Measurements from ENCODE around the gene AIRE. TPM values are rescaled to one million over a fixed set of nuclear protein-coding genes. Genes with fewer than 3 reads are reported as not detected.
A peak's percentile ranks its signal among the peaks of the same experiment; 100 is the strongest.

AIRE gene
- total RNA-seq, 3 donors from 2014 or later = not detected

DNA sequence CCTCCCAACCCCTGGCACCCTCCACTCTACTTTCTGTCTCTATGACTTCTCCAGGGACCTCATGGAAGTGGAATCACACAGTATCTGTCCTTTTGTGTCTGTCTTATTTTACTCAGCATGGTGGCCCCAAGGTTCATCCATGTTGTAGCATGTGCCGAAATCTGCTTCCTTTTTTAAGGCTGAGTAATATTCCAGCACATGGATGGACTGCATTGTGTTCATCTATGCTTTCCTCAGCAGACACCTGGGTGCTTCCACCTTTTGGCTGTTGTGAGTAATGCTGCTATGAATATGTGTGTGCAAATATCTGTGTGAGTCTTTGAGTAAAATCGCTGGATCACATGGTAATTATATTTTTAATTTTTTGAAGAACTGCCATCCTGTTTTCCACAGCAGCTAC, 12.6 kb downstream of the AIRE start:
- Histone ChIP-seq H3K4me1 (peaks cover 0 to 13% of the 10 kb centered on the region in 2 donors), H3K36me3 (no peaks in the 10 kb centered on the region)
- intact Hi-C loops (cut with DNase I; ENCODE audit: low total_unique reads) = no loop called here

GRCh38 chr21:44299085-44299457, 13.4 kb downstream of the AIRE start:
- Histone ChIP-seq H3K9me3 (no peaks in the 10 kb centered on the region), H3K36me3 (no peaks in the 10 kb centered on the region), H3K4me3 (peak overlapping the region; percentile 82 to 95 (median 93)), H3K27me3 (no peaks in the 10 kb centered on the region), H3K4me1 (peaks cover 0 to 20% of the 10 kb centered on the region in 2 donors), H3K27ac (peak overlapping the region; percentile 87 to 98)
- intact Hi-C loops (cut with DNase I; ENCODE audit: low total_unique reads) = no loop called here
- DNase-seq (ENCODE audit: low spot score in 2 of 2) = no peak
- TF ChIP-seq CTCF (IDR thresholded peaks at IDR 0.05) (no peak), POLR2A (IDR thresholded peaks at IDR 0.05) (no peak), POLR2AphosphoS5 (IDR thresholded peaks at IDR 0.05) (no peak)

More for the DNA sequence above, 12.6 kb downstream of the AIRE start:
- H3K4me3 ChIP-seq = no peak overlapping the region
- no peaks in the 10 kb centered on the region for H3K9me3 ChIP-seq
- TF ChIP-seq POLR2A (IDR thresholded peaks at IDR 0.05) (no peak), CTCF (IDR thresholded peaks at IDR 0.05) (no peak), POLR2AphosphoS5 (IDR thresholded peaks at IDR 0.05) (no peak)
- no peak for DNase-seq (ENCODE audit: low spot score in 2 of 2)
- H3K27ac ChIP-seq = no peak overlapping the region
- no peaks in the 10 kb centered on the region for H3K27me3 ChIP-seq

DNA sequence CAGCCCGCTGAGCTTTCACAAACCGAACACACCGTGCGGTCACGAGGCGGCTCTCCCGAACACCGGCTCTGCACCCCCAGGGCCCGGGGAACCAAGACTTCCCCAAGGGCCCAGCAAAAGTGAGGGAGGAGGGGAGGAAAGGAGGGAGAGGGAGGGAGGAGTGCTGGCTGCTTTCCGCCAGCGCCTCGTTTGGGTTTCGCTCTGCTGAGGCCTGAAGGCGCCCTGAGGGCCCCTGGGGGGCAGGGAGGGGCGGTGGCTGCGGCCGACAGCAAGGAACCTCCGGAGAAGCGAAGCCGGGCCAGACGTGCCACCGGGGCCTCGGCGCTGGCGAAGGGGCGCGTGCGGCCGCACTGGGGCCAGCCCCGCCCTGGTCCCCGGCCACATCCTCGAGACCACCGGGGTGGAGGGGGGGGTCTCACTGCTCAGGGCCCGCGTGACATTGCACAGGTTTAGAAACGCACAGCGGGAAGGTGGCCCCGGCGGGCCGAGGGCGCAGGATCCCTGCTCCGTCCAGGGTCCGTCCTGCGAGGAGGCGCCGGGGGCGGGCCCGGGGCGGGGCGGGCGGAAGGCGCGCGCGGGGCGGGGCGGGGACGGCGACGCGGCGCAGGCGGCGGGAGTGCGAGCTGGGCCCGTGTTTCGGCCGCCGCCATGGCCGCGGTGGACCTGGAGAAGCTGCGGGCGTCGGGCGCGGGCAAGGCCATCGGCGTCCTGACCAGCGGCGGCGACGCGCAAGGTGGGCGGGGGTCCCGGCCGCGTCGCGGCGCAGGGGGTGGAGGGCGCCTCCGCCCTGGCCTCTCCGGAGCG, 14.0 kb downstream of the AIRE start, which contains the start of gene PFKL:
Gene PFKL, plus strand, starts transcription at position 596 of the 804 bp plus-strand sequence. Its CDS starts 53 bp downstream, at position 649.
- intact Hi-C loops (cut with DNase I; ENCODE audit: low total_unique reads) = no loop called here
- Histone ChIP-seq H3K4me3 (peak within 1 kb of the TSS; percentile 82 to 95 (median 93)), H3K4me1 (peaks cover 0 to 24% of the 10 kb centered on the region in 2 donors), H3K9me3 (no peaks in the 10 kb centered on the region), H3K27me3 (no peaks in the 10 kb centered on the region), H3K27ac (peak within 1 kb of the TSS; percentile 87 to 98), H3K36me3 (no peaks in the 10 kb centered on the region)
- DNase-seq (ENCODE audit: low spot score in 2 of 2) = peak; percentile 44 to 67
- TF ChIP-seq POLR2A (IDR thresholded peaks at IDR 0.05) = no peak
- TF ChIP-seq POLR2AphosphoS5 (IDR thresholded peaks at IDR 0.05) = peak in 2 of 3 donors; percentile 41 to 54
- peak in 1 of 3 donors; percentile 5 for TF ChIP-seq CTCF (IDR thresholded peaks at IDR 0.05)

DNA sequence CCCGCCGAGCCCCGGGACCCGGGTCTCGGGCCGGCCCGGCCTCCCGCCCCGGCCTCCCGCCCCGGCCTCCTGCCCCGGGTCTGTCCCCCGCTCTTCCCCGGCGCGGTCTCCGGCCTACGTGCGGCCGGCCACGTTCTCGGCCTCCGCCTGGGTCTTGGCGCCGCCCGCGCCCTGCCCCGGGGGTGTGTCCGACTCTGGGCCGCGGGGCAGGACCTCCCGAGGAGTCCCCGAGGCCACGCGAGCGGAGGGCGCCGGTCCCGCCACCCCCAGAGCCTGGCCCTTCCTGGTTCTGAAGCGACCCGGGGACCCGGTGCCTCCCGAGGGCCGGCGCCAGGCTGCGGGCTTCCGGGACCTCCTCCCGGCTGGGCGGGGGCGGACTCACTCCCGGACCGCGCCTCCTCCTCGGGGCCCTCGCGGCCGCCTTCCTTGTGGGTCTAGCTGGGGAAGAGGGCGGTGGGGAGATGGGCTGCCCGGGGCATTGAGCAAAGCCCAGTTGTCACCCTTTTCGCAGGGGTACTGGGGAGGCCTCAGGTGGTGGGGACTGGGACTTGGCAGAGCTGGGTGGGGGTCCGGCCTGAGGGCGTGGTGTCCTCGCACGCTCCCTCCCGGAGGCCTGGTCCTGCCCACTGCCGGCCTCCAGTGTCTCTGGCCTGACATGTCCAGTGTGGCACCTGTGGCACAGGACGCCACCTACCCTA, 14.7 kb downstream of the AIRE start:
- Histone ChIP-seq H3K27ac (peak overlapping the region; percentile 87 to 98), H3K9me3 (no peaks in the 10 kb centered on the region), H3K27me3 (no peaks in the 10 kb centered on the region), H3K36me3 (no peaks in the 10 kb centered on the region), H3K4me1 (peaks cover 0 to 28% of the 10 kb centered on the region in 2 donors), H3K4me3 (peak overlapping the region; percentile 82 to 95 (median 93))
- DNase-seq (ENCODE audit: low spot score in 2 of 2) = peak; percentile 58 to 80
- no peak for TF ChIP-seq CTCF (IDR thresholded peaks at IDR 0.05)
- no peak for TF ChIP-seq POLR2AphosphoS5 (IDR thresholded peaks at IDR 0.05)
- no peak for TF ChIP-seq POLR2A (IDR thresholded peaks at IDR 0.05)
- intact Hi-C loops (cut with DNase I; ENCODE audit: low total_unique reads) = no loop called here

DNA sequence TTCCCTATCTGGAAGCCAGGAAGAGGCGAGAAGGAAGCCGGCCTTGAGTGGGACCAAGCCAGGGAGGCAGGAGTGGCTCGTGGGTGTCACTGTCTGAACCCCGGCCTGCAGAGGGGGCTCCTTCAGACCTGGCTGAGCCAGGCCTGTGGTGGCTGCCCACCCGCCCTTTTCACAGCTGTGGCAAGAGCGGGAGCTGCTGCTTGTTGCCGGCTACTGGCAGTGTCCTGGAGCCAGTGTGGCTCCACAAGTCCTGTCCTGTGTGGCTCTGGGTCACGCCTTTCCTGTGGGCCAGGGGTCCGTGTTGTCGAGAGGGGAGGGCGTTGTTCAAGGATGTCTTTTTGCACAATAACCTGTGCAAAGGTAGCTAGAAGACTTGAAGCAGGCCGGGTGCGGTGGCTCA, 15.5 kb downstream of the AIRE start:
- H3K27me3 ChIP-seq = no peaks in the 10 kb centered on the region
- H3K4me3 ChIP-seq = peak overlapping the region; percentile 82 to 95 (median 93)
- peak overlapping the region; percentile 87 to 98 for H3K27ac ChIP-seq
- TF ChIP-seq POLR2AphosphoS5 (IDR thresholded peaks at IDR 0.05) = no peak
- TF ChIP-seq CTCF (IDR thresholded peaks at IDR 0.05) = no peak
- intact Hi-C loops (cut with DNase I; ENCODE audit: low total_unique reads) = no loop called here
- no peaks in the 10 kb centered on the region for H3K36me3 ChIP-seq
- no peak for DNase-seq (ENCODE audit: low spot score in 2 of 2)
- H3K4me1 ChIP-seq = peaks cover 0 to 28% of the 10 kb centered on the region in 2 donors
- H3K9me3 ChIP-seq = no peaks in the 10 kb centered on the region
